Forelimb muscle (tissue), 1 donor: ENCODE measurements around the gene CEND1. TPM values are rescaled to one million over a fixed set of nuclear protein-coding genes. Genes with fewer than 3 reads are reported as not detected.
A peak's percentile ranks its signal among the peaks of the same experiment; 100 is the strongest.
"Not testable (repeated sequence)": the region's sequence is repeated elsewhere in the genome, so short reads cannot be mapped to it uniquely, and the experiment has no call there.

Experiments used
- DNase-seq: peaks from one replicate; pipeline ENCODE4 v3.0.0-alpha.2; 2013; ENCODE audit warnings: low read depth
- polyA plus RNA-seq: library from polyadenylated mRNA; unstranded; fragments of 120-200 nt; gene quantifications from one replicate; pipeline ENCODE4 v1.2.1, GENCODE V29; 2013; ENCODE audit not compliant: insufficient read length

CEND1 gene
- polyA plus RNA-seq, 1 donor, result 0.70 TPM

GRCh38 chr11:764322-765024 lies 25.4 kb downstream of the CEND1 start:
- no peak for DNase-seq

- no peak for DNase-seq
These were observed 26.2 kb downstream of the CEND1 start for GRCh38 chr11:763549-764321.

GRCh38 chr11:763073-763463 lies 26.8 kb downstream of the CEND1 start:
- DNase-seq, result no peak

- no peak for DNase-seq
These were observed 27.3 kb downstream of the CEND1 start for GRCh38 chr11:762421-763072.

GRCh38 chr11:761526-762108 lies 28.3 kb downstream of the CEND1 start:
- no peak for DNase-seq

- DNase-seq, result no peak
These were observed 29.7 kb downstream of the CEND1 start for GRCh38 chr11:760236-760635.

- DNase-seq, result no peak
These were observed 40.2 kb downstream of the CEND1 start for GRCh38 chr11:749731-750130.

GRCh38 chr11:748007-748359 lies 41.9 kb downstream of the CEND1 start:
- DNase-seq, result no peak

GRCh38 chr11:747158-748006 lies 42.5 kb downstream of the CEND1 start, which contains the start of gene TALDO1:
Gene TALDO1, plus strand, starts transcription at chr11:747464. Its CDS starts 18 bp downstream, at chr11:747482.
- DNase-seq, result peak; percentile 39

GRCh38 chr11:746289-747157 lies 43.4 kb downstream of the CEND1 start:
- no peak for DNase-seq

GRCh38 chr11:745428-745827 lies 44.5 kb downstream of the CEND1 start:
- DNase-seq, result no peak

GRCh38 chr11:742571-743201 lies 47.2 kb downstream of the CEND1 start:
- no peak for DNase-seq

GRCh38 chr11:742156-742546 lies 47.7 kb downstream of the CEND1 start:
- DNase-seq, result no peak

GRCh38 chr11:737899-738298 lies 52.0 kb downstream of the CEND1 start:
- DNase-seq, result not testable (repeated sequence)

GRCh38 chr11:737366-737765 lies 52.5 kb downstream of the CEND1 start:
- DNase-seq, result no peak

Other genes with a start within 250 kb of the CEND1 start
- gene LMNTD2, start 229.4 kb downstream of the CEND1 start, polyA plus RNA-seq, result 0.52 TPM
- gene RASSF7, start 229.1 kb downstream of the CEND1 start, polyA plus RNA-seq, result 1.8 TPM
- 18.4 TPM for gene PHRF1, start 213.6 kb downstream of the CEND1 start, polyA plus RNA-seq
- 14.9 TPM for gene IRF7, start 174.1 kb downstream of the CEND1 start, polyA plus RNA-seq
- gene CDHR5, start 165.1 kb downstream of the CEND1 start, polyA plus RNA-seq, result 1.9 TPM
- gene SCT, start 162.9 kb downstream of the CEND1 start, polyA plus RNA-seq, result 97.2 TPM
- gene DRD4, start 152.8 kb downstream of the CEND1 start, polyA plus RNA-seq, result 1.1 TPM
- gene DEAF1, start 94.9 kb downstream of the CEND1 start, polyA plus RNA-seq, result 28.7 TPM
- gene TMEM80, start 94.3 kb downstream of the CEND1 start, polyA plus RNA-seq, result 17.0 TPM
- 2.0 TPM for gene EPS8L2, start 83.9 kb downstream of the CEND1 start, polyA plus RNA-seq
- 59.5 TPM for gene TALDO1, start 42.6 kb downstream of the CEND1 start, polyA plus RNA-seq
- gene GATD1, start 12.6 kb downstream of the CEND1 start, polyA plus RNA-seq, result 40.5 TPM
- gene SLC25A22, start 8.2 kb upstream of the CEND1 start, polyA plus RNA-seq, result 9.2 TPM
- gene PIDD1, start 15.1 kb upstream of the CEND1 start, polyA plus RNA-seq, result 11.2 TPM
- 1,639 TPM for gene RPLP2, start 19.9 kb upstream of the CEND1 start, polyA plus RNA-seq
- gene PNPLA2, start 28.8 kb upstream of the CEND1 start, polyA plus RNA-seq, result 27.6 TPM
- 17.6 TPM for gene CRACR2B, start 37.8 kb upstream of the CEND1 start, polyA plus RNA-seq
- gene CD151, start 42.9 kb upstream of the CEND1 start, polyA plus RNA-seq, result 155 TPM
- 109 TPM for gene POLR2L, start 52.4 kb upstream of the CEND1 start, polyA plus RNA-seq
- gene TSPAN4, start 52.8 kb upstream of the CEND1 start, polyA plus RNA-seq, result 44.0 TPM
- gene CHID1, start 120.7 kb upstream of the CEND1 start, polyA plus RNA-seq, result 61.4 TPM
- 43.8 TPM for gene AP2A2, start 135.8 kb upstream of the CEND1 start, polyA plus RNA-seq
- 0.25 TPM for gene MUC6, start 246.6 kb upstream of the CEND1 start, polyA plus RNA-seq